GM19043 (cell line): Measurements from ENCODE around the gene SERPINB2.
"Not testable (repeated sequence)": the region's sequence is repeated elsewhere in the genome, so short reads cannot be mapped to it uniquely, and the experiment has no call there.

ENCODE experiments used
- ATAC-seq: cut with Tn5 transposase; IDR thresholded peaks from one replicate; pipeline ENCODE4 v1.9.1; 2021; ENCODE audit warnings: low read depth; ENCODE audit not compliant: unreplicated experiment

Gene SERPINB2

DNA sequence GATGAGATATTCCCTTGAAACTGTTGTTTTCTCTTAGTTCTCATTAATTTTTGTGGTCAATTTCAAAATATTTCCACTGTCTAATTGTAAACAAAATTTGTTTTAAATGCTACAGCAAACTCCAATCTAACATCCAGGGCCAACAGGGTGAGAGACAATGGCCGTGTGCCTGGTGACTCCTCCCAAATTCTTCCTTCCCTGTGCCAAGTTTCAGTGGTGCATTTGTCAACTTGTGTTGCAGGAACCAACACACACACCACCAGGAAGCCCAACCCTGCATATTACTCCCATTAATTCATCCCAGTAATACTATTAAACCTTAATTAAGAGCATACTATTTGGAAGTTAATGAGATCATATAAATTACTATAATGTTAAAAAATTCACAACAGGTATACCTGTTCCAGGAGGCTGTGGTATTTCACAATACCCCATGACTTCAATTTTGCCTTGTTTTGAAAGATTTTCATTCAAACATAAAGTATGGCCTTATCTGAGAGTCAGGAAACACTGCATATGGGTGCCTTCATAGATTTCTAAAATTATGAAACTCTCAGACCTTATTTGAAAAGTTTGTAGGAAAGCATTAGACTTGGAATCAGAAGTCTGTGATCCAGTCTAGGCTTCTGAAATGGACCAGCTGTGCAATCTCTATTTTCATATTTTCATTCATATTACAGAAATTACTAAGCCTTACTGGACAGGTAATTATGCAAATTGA is 1.1 kb downstream of the SERPINB2 start:
- ATAC-seq: no peak

DNA sequence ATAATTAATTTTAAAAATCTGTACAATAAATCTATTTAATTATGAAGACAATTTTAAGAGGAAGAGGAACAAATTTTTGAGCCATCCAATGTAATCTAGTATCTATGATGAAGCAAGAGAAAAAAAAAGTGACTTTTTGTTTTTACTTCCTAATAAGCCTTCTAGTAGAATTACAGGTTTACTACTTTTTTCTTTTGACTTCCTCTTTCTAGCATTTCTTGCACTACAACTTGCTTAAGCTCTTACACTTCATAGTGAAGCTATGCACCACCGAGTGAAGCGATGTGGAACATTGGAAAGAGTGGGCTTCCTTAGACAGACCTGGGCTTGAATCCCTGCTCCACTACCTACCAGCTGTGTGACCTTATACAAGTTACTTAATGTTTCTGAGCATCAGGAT is 2.1 kb downstream of the SERPINB2 start:
- ATAC-seq: no peak

GRCh38 chr18:63890237-63890949 is 2.9 kb downstream of the SERPINB2 start:
- no peak for ATAC-seq

GRCh38 chr18:63890950-63891304 is 3.4 kb downstream of the SERPINB2 start:
- no peak for ATAC-seq

DNA sequence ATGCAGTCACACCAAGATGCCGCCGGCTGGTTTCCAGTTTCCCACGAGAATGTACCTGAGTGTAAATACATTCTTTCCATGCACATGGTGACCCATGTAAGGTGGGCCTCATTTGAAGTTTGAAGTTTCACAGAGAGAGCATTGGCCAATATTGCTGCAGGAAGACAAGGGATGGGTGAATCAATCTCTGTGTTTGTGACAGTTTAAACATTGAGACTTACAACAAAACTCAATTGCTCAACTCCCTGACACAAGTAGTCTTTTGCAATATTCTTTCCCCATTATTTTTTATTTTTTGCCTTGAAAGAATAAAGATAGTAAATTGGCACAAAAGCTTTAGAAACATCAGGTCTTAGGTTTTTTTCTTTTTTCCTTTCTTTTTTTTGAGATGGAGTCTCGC is 5.1 kb downstream of the SERPINB2 start:
- no peak for ATAC-seq

DNA sequence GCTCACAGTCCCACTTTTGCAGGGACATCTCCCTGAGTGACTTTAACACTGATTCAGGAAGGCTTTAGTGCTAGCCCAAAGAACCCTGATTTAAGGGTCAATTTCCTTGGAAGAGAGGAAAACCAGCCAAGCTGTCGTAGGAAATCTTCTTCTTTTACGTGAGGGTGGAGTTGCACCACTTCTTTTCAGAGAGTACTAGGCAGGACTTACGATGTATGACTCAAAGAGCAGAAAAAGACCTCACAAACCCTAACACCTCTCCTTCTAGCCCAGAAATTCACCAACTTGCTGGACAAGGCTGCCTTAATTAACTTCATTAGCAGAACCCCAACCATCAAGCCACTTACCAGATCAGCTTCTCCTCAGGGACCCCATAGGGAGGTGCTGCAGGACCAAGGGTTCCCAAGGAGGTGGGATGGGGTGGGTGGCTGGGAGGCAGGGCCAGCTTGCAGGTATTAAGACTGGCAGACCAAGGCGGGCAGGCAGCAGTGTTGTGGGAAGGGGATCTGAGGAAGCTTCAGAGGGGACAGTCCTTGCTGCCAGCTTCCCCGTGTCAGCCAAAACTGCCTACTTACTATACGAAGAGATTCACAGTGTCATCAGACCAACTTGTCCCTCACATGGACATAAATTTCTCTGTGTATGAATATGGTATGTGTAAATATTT is 6.7 kb downstream of the SERPINB2 start:
- ATAC-seq: no peak

- no peak for ATAC-seq
Measured at GRCh38 chr18:63895190-63895589, 7.7 kb downstream of the SERPINB2 start.

DNA sequence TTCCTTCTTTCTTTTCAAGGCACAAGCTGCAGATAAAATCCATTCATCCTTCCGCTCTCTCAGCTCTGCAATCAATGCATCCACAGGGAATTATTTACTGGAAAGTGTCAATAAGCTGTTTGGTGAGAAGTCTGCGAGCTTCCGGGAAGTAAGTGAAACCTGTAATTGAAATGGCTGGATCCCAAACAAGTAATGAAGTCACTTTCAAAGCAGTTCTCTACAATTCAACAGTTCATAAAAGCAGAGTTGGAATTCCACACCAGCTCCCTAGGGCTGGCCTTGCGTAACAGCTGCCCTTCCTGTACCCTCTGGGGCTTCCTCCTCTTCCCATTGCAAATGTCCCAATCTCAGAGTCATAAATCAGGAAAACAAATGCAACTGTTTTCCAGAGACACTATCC is 9.6 kb downstream of the SERPINB2 start:
- ATAC-seq: no peak

DNA sequence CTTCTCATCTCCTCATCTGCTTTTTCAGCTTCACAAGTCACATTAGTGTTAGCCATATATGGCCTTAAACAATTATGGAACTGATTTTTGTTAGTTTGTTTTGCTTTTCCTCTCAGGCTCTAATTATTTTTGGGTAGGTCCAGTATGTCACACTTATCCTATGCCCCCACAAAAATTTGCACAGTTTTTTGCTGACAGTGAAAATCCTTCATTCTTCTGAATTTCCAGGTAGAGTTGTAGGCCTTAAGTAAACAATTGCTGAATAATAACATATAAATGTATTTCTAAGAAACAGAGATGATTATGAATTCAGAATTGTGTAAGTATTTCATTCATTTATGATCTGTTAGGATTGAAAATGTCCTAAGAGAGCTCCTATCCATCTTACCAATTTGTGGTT is 11.7 kb downstream of the SERPINB2 start:
- no peak for ATAC-seq

- no peak for ATAC-seq
Measured at GRCh38 chr18:63903851-63904570, 16.5 kb downstream of the SERPINB2 start.

- ATAC-seq: no peak
Measured at GRCh38 chr18:63904694-63905093, 17.2 kb downstream of the SERPINB2 start.

- no peak for ATAC-seq
Measured at GRCh38 chr18:63905361-63905760, 17.9 kb downstream of the SERPINB2 start.

- no peak for ATAC-seq
Measured at GRCh38 chr18:63906056-63906455, 18.6 kb downstream of the SERPINB2 start.

DNA sequence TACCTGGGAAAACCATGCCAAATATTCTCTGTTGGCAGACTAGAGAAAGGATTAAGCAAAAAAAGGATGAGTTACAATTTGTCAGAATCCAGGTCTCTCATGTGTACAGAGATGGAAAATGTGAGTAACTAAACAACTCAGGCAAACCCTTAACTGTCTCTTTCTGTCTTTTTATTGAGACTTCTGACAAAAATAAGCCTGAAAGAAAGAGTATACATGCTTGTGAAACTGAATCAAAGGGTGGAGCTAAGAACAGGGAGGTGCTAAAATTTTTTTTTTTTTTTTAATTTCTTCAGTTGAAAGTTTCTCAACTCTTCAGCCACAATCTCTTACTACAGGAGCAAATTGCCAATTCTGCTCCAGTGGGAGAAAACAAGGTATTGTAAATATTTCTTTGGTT is 20.2 kb downstream of the SERPINB2 start, which contains the start of gene SERPINB10:
Gene SERPINB10, plus strand, starts transcription at position 295 of the 400 bp plus-strand sequence. CDS start 7,553 bp downstream, outside the sequence.
- peak; percentile 54 for ATAC-seq

GRCh38 chr18:63908858-63909257 is 21.4 kb downstream of the SERPINB2 start:
- ATAC-seq: no peak

GRCh38 chr18:63909870-63910269 is 22.4 kb downstream of the SERPINB2 start:
- no peak for ATAC-seq

GRCh38 chr18:63917817-63918216 is 30.3 kb downstream of the SERPINB2 start:
- ATAC-seq: no peak

DNA sequence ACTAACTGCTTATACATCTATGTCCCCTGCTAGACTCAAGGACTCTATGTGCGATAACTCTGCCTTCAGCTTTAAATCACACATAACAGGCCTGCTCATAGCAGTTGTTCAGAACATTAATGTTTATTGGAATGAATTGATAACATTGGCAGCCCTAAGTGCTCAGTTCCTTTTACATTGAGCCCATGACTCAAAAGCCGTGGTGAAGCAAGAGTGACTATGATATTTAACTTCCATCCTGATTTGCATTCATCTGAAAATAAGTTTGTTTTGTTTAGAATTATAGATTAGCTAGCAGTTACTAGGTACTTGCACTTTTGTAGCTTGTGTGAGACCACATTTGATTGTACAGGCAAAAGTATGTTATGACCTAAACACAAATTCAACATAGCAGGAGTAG is 34.5 kb downstream of the SERPINB2 start:
- no peak for ATAC-seq

GRCh38 chr18:63924551-63924950 is 37.0 kb downstream of the SERPINB2 start:
- no peak for ATAC-seq

- ATAC-seq: no peak
Measured at GRCh38 chr18:63928331-63928730, 40.8 kb downstream of the SERPINB2 start.

DNA sequence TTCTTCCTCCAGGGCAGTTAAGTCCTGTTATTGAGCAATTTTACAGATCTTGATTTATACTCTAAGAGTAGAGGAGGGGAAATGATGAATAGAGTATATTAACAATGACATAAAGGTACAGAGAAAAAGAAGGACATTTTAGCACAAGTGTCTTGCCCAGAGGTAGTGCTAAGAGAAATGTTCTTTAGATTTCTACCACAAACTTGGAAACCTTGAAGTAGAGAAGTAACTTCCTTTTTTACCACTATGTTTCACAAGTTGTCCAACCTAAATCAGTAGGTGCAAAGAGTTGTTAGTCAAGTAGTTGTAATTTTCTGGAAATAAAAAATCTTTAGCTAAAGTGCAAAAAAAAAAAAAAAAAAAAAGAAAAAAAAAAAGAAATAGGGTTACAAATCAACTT is 41.9 kb downstream of the SERPINB2 start:
- ATAC-seq: not testable (repeated sequence)
